Activated CD8-positive, alpha-beta memory T cell treated with anti-CD3 and anti-CD28 coated beads for 48 hours (primary cell): ENCODE measurements around the gene ARFGEF3.
"Not testable (repeated sequence)": the region's sequence is repeated elsewhere in the genome, so short reads cannot be mapped to it uniquely, and the experiment has no call there.

Source experiments
- DNase-seq, 3 experiments: peaks; one replicate each; pipeline ENCODE4 v3.0.0-alpha.2; 2020; ENCODE audit warnings: low read depth in 2 of 3, low spot score in 2 of 3

Gene ARFGEF3

GRCh38 chr6:138267971-138268895, 106.5 kb downstream of the ARFGEF3 start:
- no peak for DNase-seq

DNA sequence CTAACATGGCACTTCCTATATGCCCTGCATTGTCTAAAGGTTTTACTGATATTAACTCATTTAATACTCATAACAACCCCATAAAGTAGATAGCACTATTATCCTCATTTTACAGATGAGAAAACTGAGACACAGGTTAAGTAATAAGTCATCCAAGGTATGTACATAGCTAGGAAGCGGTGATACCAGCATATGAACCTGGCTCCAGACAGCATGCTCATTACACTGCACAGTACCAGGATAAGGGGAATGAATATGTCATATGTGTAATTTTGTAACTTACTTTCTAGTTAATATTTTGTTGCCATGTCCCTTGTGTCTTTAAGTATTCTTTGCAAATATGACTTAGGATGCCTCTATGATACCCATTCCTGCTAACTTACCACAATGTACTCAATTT, 109.7 kb downstream of the ARFGEF3 start:
- no peak for DNase-seq

- DNase-seq, result no peak
Observed at GRCh38 chr6:138272533-138273315, 111.0 kb downstream of the ARFGEF3 start.

- DNase-seq, result no peak
Observed at GRCh38 chr6:138275976-138276375, 114.2 kb downstream of the ARFGEF3 start.

DNA sequence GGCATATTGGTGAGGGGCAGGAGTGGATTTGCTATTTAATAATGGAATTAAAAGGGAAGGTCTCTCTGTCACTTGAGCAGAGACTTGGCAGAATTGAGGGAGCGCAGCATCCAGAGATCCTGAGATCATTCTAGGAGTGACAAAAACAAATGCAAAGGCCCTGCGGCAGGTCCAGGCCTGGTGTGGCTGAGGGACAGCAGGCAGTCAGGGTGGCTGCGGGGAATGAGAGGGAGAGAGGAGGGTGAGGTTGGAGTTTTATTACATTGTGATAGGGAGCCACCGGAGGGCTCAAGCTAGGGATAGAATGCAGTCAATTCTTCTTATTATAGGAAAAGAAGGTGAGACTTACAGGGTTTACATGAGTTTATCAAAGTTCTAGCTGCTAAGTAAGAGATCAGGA, 116.1 kb downstream of the ARFGEF3 start:
- no peak for DNase-seq

DNA sequence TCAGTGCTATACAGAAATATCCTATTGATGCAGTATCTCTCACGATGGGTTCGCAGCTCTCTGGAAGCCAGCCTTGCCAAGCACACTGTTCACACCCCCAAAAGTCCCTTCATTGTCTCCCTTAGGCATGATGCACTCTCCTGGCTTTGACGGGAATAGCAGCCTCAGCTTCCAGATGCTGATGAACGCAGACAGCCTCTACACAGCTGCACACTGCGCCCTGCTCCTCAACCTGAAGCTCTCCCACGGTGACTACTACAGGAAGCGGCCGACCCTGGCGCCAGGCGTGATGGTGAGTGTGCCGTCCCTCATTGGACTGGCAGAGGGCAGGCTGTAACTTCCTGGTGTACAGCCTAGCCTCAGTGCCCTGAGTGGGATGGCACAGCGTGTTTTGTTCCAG, 116.6 kb downstream of the ARFGEF3 start:
- DNase-seq, result no peak

DNA sequence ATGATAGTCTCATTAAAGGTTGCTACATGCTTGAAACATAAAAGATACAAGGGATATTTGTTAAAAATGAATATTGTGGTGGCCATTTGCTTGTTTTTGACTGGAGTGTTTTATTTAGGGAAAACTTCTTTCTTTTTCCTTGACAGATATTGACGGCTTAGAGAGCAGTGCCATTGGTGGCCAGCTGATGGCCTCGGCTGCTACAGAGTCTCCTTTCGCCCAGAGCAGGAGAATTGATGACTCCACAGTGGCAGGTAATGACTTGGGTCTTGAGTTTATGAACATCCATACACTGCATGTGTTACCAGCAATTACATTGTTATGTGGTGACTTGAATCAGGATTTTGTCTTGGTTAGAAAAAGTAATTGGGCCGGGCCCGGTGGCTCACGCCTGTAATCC, 124.1 kb downstream of the ARFGEF3 start:
- no peak for DNase-seq

DNA sequence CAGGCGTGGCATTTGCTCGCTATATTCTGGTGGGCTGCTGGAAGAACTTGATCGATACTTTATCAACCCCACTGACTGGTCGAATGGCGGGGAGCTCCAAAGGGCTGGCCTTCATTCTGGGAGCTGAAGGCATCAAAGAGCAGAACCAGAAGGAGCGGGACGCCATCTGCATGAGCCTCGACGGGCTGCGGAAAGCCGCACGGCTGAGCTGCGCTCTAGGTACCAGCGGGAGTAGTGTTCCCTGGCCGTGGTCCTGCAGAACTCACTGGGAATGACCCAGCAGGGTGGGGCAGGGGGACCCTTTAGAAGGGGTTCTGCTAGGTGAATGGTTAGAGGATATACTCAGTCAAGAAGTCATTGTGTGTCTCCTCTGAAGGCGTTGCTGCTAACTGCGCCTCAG, 125.0 kb downstream of the ARFGEF3 start:
- no peak for DNase-seq

- peak in 1 of 3 experiments; percentile 2 for DNase-seq
Observed at GRCh38 chr6:138287144-138287955, 125.6 kb downstream of the ARFGEF3 start.

DNA sequence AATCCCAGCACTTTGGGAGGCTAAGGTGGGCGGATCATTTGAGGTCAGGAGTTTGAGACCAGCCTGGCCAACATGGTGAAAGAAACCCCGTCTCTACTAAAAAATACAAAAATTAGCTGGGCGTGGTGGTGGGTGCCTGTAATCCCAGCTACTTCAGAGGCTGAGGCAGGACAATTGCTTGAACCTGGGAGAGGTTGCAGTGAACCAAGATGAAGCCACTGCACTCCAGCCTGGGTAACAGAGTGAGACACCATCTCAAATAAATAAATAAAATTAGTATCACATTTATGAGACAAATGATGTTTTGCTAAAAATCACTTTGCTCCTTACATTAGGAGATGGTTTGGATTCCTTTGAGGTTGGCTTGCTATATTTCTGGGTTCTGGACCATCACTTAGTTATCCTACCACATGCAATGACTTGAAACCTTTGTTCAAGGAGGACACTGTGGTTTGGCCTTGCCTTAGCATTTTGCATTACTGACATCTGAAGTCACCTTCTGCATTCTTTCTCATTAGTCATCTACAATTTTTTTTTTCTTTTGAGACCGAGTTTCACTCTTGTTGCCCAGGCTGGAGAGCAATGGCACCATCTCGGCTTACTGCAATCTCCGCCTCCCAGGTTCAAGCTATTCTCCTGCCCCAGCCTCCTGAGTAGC, 126.8 kb downstream of the ARFGEF3 start:
- DNase-seq, result not testable (repeated sequence)

GRCh38 chr6:138289739-138290138, 128.0 kb downstream of the ARFGEF3 start:
- DNase-seq, result no peak

GRCh38 chr6:138290423-138290962, 128.8 kb downstream of the ARFGEF3 start:
- no peak for DNase-seq

- no peak for DNase-seq
Observed at GRCh38 chr6:138291036-138291848, 129.5 kb downstream of the ARFGEF3 start.

DNA sequence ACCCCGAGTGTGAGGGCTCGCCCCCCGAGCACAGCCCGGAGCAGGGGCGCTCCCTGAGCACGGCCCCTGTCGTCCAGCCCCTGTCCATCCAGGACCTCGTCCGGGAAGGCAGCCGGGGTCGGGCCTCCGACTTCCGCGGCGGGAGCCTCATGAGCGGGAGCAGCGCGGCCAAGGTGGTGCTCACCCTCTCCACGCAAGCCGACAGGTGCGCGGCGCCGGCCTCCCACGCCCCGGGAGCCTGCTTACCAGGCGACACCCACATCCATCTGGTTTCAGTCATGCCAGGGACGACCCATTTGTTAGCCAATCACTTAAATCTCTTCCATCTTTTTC, 130.1 kb downstream of the ARFGEF3 start:
- DNase-seq, result no peak

DNA sequence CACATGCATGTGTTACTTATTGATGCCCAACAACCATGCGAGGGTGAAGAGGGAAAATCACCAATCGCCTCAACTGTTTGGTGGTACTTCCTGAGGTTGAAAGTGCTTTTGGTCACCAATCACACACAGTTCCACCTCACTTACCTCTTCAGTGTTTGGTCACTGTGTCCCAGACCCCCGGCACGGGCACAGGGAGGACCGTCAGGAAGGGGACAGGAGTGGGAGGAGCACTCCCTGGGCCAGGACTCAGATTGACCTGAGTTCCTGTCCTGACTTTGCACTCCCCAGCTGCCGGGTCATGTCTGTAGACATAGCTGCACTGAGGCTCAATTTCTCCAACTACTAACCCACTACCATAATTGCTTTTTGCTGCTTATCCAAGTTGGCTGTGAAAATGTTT, 130.7 kb downstream of the ARFGEF3 start:
- DNase-seq, result no peak

DNA sequence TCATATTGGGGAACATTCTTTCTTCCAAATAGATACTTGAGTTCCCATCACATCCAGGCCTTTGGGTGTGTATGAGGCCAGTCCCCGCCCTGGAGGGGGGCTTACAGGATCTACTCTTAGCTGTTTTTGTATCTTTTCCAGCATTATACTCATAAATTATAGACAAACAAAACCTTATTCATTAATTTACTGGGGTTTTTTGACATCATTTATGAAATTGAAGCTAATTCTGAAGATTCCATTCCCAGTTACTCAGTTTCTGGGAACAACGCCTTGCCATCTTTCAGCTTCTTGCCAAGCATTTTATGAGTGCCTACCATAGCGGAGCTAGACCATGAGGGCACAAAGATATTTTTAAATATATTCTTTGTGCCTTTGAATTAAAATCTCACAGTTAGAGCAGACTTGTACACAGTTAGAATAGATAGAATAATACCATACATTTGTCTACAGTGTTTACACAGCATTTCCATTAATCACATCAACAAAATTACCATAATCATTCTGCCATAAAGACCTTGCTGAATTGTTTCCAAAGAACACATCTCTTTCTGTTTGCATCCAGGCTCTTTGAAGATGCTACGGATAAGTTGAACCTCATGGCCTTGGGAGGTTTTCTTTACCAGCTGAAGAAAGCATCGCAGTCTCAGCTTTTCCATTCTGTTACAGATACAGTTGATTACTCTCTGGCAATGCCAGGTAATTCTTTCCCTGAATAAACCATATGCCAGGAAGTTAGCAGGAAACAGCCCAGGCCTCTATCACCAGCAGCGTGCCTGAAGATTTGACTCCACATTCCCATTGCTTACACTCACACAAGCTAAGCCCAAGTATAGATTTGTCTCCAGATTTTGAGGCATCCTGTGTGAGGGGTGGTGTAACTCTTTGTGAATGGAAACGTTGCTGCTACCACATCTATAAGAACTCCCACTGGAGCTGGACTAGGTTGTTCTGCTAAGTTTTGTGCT, 132.0 kb downstream of the ARFGEF3 start:
- no peak for DNase-seq

GRCh38 chr6:138296381-138296780, 134.6 kb downstream of the ARFGEF3 start:
- DNase-seq, result no peak

DNA sequence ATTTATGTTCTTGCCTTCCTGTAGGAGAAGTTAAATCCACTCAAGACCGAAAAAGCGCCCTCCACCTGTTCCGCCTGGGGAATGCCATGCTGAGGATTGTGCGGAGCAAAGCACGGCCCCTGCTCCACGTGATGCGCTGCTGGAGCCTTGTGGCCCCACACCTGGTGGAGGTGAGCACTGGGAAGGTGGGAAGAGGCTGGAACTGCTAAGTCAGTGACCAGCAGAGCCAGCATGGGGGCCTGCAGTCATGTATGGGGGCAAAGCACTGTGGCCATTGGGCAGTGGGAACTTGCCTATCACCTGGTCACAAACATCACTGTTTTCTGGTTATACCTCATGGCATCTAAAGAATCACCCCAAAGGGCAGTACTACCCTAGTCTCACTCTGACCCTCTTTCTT, 135.0 kb downstream of the ARFGEF3 start:
- DNase-seq, result no peak
